ENCODE measurements around the gene BTAF1. TPM values are rescaled to one million over a fixed set of nuclear protein-coding genes. Genes with fewer than 3 reads are reported as not detected.

BTAF1 gene
- polyA plus RNA-seq, 1 experiment = 13.9 TPM

GRCh38 chr10:92038949-92039348 is 115.4 kb downstream of the BTAF1 start:
- POLR2A ChIA-PET = no interaction called here
- Histone ChIP-seq H3K27me3 (ENCODE audit: control insufficient read depth, insufficient read depth, low read length) (no peaks in the 10 kb centered on the region), H3K36me3 (ENCODE audit: control insufficient read depth, insufficient read depth, low read length) (no peaks in the 10 kb centered on the region), H3K4me3 (ENCODE audit: low read depth, low read length) (no peak overlapping the region)
- TF ChIP-seq CTCF (IDR thresholded peaks at IDR 0.05; ENCODE audit: insufficient read depth, low read depth, low read length) = no peak
- DNase-seq (ENCODE audit: low read depth) = no peak
- CTCF ChIA-PET = no interaction called here

- H3K4me3 ChIP-seq (ENCODE audit: low read depth, low read length) = no peak overlapping the region
- CTCF ChIA-PET = no interaction called here
- POLR2A ChIA-PET = no interaction called here
- H3K36me3 ChIP-seq (ENCODE audit: control insufficient read depth, insufficient read depth, low read length) = no peaks in the 10 kb centered on the region
- no peak for DNase-seq (ENCODE audit: low read depth)
- H3K27me3 ChIP-seq (ENCODE audit: control insufficient read depth, insufficient read depth, low read length) = no peaks in the 10 kb centered on the region
- no peak for TF ChIP-seq CTCF (IDR thresholded peaks at IDR 0.05; ENCODE audit: insufficient read depth, low read depth, low read length)
These were observed 119.0 kb downstream of the BTAF1 start for GRCh38 chr10:92042541-92042940.

GRCh38 chr10:92045641-92046106 is 122.1 kb downstream of the BTAF1 start:
- no peak for DNase-seq (ENCODE audit: low read depth)
- Histone ChIP-seq H3K27me3 (ENCODE audit: control insufficient read depth, insufficient read depth, low read length) (no peaks in the 10 kb centered on the region), H3K4me3 (ENCODE audit: low read depth, low read length) (no peak overlapping the region), H3K36me3 (ENCODE audit: control insufficient read depth, insufficient read depth, low read length) (no peaks in the 10 kb centered on the region)
- CTCF ChIA-PET = interaction anchor here (2.1 kb wide), 1 partner anchor 10 kb away, joined by 8 read pairs; no protein-coding TSS in a partner anchor
- no peak for TF ChIP-seq CTCF (IDR thresholded peaks at IDR 0.05; ENCODE audit: insufficient read depth, low read depth, low read length)
- POLR2A ChIA-PET = no interaction called here

DNA sequence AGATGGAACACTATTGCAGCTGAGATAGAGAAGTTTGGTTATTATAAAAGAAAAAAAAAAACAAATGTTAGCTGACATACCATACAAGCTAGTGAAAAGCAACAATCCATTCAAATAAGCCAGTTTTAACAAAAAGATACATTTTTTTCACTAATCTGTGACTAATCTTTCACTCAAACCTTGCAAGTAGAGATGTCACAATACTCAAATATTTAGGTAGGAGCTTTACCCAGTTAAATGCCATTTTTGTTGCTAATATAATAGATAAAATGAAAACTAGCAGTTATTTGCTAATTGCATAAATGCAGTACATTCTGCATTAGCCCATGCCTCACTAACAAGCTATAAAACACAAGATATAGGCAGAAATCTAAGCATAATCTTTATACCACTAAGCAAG is 123.6 kb downstream of the BTAF1 start:
- no peak overlapping the region for H3K4me3 ChIP-seq (ENCODE audit: low read depth, low read length)
- DNase-seq (ENCODE audit: low read depth) = no peak
- CTCF ChIA-PET = interaction anchor here (2.1 kb wide), 1 partner anchor 9 kb away, joined by 8 read pairs; no protein-coding TSS in a partner anchor
- H3K27me3 ChIP-seq (ENCODE audit: control insufficient read depth, insufficient read depth, low read length) = no peaks in the 10 kb centered on the region
- TF ChIP-seq CTCF (IDR thresholded peaks at IDR 0.05; ENCODE audit: insufficient read depth, low read depth, low read length) = no peak
- H3K36me3 ChIP-seq (ENCODE audit: control insufficient read depth, insufficient read depth, low read length) = peaks cover 1% of the 10 kb centered on the region; the same call in 1 of the 2 replicates
- POLR2A ChIA-PET = interaction anchor here (0.6 kb wide), 1 partner anchor 24 kb away, joined by 3 read pairs; no protein-coding TSS in a partner anchor

DNA sequence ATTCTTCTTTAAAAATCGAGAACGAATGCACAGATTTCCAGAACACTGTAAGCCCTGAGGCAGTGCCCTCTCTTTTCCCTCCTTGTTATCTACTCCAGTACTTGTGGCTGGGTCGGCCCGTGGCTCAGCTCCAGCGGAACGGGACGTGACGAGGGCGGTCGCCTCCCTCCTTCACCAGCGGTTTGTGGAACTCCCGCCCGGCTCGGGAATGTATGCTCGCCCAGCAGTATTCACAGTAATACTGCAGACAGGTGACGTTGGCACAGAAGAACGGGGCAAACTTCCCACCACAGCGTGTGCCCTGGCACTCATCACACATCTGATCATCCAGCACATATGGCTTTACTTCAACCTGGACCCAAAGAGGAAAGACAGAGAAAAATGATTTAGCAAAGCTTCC is 128.5 kb downstream of the BTAF1 start:
- Histone ChIP-seq H3K27me3 (ENCODE audit: control insufficient read depth, insufficient read depth, low read length) (no peaks in the 10 kb centered on the region), H3K36me3 (ENCODE audit: control insufficient read depth, insufficient read depth, low read length) (peaks cover 1% of the 10 kb centered on the region; the same call in 1 of the 2 replicates), H3K4me3 (ENCODE audit: low read depth, low read length) (no peak overlapping the region)
- TF ChIP-seq CTCF (IDR thresholded peaks at IDR 0.05; ENCODE audit: insufficient read depth, low read depth, low read length) = no peak
- ChIA-PET POLR2A (no interaction called here), CTCF (no interaction called here)
- no peak for DNase-seq (ENCODE audit: low read depth)
